Stimulated activated CD8-positive, alpha-beta memory T cell treated with anti-CD3 and anti-CD28 coated beads, Interleukin-7, amount 100 ng/mL, for 1 hour (primary cell): Measurements from ENCODE around the gene SMAD6.

Source experiments
- DNase-seq, 2 donors: peaks; one replicate each; pipeline ENCODE4 v3.0.0-alpha.2; 2020; ENCODE audit warnings: low read depth in 2 of 2

Gene SMAD6

DNA sequence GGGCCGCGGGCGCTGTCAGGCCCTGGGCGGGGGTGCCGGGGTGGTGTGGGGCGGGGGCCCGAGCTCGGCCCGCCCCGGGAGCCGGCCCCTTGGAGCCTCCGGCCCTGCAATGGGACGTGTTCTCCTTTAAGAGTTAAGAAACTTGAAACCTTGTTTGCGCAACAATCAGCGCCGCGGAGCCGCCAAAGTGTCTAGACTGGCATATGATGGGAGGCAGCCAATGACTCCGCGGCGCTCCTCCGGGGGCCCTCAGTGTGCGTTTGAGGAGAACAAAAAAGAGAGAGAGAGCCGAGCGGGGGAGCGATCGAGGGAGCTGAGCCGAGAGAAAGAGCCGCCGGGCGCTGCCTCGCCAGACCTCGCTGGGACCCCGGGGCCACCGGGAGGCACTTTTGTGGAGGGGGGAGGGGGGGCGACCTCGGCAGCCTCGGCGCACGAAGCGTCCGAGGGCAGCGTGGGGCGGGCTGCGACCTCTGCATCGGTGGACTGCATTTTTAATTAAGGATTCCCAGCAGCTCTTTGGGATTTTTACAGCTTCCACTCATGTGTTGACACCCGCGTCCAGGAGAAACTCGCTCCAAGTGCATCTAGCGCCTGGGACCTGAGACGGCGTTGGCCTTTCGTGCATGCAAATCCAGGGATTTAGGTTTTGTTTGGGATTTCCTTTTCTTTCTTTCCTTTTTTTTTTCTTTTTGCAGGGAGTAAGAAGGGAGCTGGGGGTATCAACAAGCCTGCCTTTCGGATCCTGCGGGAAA, at the start of gene SMAD6:
TSS of gene SMAD6 (plus strand) at position 202 of the 752 bp plus-strand sequence. CDS start 1,023 bp downstream, outside the sequence.
- peak; percentile 37 to 40 for DNase-seq

DNA sequence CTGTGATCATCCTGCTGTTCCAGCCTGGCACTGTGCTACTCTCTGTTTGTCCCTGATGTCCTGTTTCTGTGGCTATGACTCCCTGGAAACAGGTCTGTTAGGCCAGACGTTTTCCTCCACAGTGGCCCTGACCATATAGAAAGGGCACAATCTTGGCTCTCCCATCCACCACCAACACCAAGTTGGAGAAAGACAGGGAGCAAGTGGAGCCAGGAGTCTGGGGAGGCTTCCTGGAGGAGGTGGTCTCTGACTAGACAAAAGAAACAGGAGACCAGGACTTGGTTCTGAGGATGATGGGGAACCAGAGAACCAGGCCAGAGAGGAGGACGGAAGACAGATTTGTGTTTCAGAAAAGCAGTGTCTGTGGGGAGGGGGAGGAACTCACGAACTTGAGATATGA, 49.2 kb upstream of the SMAD6 start:
- no peak for DNase-seq

DNA sequence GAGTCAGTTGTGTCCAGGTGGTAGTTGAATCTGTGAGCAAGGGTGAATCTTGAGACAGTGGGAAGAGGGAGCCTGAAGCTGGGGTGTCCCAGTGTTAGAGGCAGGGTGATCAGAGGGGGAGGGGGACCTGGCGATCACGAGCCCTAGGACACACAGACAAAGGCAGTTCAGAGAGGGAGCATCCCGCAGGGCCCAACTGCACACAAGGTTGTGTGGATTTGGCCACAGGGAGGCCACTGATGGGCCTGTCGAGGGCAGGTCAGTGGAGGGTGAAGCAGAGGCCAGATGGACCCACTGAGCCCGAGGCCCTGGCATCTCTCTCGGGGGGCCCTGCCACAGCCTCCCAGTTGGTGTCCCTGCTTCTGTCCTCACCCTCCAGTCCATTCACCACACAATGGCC, 48.6 kb upstream of the SMAD6 start:
- no peak for DNase-seq

DNA sequence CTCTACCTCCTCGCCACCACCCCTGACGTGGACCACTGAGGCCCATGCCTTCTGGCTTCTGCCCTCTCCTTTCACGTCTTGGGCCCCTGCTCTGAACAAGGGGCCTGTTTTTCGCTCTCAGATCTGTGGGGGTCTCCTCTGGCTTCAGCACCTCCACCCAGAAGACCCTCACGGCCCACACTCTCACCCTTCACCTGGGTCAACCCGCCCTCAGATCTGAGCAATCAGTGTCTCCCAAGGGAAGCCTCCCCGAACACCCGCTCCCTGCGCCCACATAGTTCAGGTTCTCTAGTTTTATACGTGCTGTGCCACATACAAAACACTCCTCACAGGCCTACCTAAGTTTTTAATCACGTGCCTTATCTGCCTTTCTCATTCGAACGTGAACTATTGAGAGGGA, 48.2 kb upstream of the SMAD6 start:
- no peak for DNase-seq

DNA sequence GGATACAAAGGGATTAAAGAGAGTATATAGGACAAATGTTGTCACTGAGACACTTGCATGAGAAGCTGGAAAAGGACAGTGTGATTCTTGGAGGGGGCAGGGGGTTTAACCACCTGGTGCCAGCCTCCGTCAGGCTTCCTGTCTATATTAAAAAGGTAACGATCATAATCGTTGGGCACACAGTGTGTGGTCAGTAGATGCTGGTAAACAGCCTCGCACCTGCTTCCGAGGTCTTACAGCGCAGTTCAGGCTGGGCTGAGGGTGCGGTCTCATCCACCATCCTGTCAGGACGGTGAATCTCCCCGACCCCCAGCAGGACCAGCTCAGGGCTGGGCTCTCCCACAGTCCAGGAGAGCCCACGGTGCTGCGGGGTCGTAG, 47.7 kb upstream of the SMAD6 start:
- DNase-seq: no peak

DNA sequence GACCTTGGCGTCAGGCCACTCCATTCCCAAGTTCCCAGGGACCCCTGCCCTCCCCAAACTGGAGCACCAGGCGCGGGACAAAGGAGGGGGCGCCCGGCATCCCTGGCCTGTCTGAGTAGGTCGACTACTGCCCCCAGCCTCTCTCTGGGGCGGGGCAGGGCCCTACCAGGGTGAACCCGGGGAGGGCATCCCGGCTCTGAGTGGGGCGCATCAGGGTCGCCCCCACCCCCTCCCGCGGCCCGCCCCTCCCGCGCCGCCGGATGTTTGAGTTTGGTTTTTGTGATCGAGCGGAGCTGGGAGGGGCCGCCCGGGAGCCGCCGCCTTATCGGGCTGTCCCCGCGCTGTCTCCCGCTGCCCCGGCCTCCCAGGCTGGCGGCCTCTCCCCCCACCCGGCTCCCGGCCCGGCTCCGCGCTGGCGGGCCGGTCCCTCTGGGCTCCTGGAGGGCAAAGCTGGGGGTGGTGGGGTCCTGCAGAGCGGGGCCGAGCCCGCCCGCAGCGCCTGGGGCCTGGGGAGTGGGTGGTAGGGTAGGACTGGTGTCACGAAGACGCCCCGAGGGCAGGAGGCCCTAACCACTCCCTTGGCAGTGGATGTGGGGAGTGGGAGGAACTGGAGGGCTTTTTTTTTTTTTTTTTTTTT, 47.2 kb upstream of the SMAD6 start:
- no peak for DNase-seq

DNA sequence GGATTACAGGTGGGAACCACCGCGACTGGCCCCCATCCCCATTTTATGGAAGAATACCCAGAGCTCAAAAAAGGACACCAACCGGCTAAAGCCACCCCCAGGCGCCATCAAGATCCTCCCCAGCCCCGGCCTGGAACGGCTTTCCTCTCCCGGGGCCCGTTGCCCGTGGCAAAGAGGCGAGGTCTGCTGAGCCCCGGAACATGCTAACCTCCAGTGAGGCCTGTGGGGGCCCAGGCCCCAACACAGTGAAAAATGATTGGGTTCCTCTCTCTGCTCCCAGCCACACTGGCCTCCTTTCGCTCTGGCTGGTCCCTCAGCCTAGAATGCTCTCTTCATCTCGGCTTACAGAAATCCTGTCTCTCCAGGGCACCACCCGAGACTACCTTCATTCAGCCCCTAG, 46.5 kb upstream of the SMAD6 start:
- DNase-seq: no peak

DNA sequence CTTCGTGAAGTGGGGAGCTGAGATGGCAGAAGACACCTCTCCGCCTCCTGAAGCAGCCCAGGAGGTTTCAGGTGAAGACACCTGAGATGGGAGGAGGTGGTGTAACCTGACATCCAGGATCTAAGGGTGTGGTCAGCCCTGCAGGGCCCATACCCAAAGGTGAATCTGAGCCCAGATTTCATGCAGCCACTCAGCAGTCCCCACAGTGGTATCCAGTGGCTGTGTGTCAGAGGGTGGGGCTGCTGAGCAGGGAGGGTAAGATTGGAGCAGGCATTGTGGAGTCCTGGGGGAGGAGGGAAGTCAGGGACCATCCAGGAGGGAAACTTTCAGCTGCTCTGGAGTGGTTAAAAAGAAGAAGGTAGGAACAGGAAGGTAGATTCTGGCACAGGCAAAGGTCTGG, 46.0 kb upstream of the SMAD6 start:
- DNase-seq: no peak

DNA sequence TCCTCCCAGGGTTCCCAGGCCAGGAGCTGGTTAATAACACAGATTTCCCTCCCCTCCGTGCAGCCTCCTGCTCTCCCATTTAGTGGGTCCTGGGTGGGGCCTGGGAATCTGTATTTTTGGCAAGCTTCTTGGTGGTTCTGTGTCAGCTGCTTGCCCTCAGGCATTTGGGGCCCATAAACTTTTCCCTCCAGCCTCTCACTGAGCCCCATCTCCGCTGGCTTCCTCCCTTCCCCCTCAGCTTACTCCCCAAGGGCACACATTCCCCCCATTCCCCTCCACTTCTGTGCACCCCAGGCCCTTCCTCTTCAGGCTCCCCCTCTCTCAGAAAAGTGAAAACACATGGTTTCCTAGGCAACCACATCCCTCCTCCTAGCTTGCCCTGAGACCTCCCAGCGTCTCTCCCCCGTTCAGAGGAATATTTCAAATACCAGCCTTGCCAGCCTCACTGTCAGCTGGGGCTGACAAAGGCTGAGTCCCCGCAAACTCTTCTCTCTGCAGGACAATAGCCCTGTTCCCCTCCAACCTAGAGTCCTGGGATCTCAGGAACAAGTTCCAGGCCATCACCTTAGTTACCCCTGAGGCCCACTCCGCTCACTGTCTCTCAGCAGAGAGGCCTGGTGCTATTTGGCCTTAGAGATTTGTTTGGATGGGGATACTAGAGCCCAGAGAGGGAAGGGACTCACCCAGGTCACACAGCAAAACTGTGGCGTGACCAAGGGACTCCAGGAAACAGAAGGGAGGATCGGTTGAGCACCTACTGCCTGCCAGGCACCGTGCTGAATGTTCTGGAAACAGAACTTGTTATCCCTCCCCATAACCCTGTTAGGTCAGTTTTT, 44.6 kb upstream of the SMAD6 start:
- DNase-seq: no peak

DNA sequence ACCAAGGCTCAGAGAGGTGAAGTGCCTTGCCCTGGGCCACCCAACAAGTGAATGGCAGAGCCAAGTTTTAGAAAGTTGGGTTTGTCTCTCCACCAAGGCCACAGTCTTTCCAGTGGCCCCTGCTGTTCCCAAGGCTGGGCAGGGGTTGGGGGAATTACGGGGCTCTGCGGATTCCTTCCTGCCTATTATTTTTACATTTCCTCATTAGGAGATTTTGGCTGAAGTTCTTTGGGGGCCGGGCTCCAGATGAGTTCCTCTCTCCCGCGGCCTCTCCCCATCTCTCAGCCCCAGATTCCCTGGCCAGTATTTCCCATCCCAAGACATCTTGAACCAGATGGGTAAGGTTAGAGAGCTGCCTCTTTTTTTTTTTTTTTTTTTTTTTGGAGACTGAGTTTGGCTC, 44.0 kb upstream of the SMAD6 start:
- no peak for DNase-seq

DNA sequence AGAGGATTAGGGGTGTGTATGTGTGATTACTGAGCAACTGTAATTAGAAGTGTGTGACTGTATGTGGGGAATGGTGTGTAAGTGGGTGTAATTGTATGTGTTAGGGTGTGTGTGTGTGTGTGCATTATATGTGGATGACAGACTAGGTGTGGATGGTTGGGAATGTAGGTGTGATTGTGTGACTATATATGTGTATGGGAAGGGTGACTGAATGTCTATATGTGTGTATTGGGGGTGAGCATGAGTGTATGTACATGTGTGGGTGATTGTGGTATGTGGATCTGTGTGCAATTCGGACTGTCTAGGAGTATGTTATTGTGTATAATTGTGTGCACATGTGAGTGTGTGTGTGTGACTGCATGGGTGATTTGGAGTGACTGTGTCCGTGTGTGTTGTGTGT, 43.2 kb upstream of the SMAD6 start:
- DNase-seq: no peak

DNA sequence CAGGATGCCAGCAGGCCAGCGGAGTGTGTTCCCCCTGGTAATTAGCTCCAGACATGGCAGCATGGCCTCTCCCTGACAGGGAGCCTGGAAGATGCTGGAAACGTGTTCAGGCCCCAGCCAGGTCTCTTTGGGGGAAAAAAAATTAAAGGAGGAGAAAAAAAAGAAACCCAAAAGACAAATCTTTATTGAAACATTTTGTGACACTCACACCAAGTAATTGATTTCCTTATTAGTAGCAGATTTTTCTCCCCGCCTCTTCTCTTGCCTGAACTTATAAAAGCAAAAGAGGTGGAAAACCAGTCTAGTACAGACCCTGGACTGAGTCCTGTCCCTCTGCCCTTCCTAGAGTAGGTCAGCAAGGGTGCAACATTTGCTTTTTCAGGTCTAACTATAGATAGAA, 42.7 kb upstream of the SMAD6 start:
- no peak for DNase-seq

DNA sequence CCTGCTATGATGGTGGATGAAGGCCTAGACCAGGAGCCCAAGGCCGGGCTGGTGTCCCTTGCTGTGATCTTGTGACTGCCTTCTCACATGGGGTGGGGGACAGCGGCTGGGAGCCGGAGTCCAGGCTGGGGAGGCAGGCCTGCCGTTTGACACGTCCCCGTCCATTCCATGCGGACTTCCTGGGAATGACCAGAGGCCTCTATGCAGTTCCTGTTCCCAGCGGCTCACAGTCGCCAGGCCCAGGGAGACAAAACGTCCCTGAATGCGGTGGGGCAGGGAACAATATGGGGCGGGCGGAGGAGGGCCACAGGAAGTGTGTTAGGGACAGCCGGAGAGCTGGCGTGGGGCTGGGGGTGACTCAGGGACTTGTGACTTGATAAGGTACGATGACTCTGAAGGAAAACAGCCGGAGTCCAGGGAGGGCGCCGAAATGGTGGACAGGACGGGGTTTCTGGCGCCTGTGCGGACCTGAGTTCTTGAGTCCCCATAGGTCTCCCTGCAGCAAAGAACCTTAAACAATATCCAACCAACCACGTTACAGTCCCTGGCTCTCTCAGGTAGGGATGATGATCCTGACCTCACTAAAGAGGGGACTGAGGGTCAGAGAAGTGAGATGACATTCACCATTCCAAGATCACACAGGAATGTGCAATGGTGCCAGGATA, 40.5 kb upstream of the SMAD6 start:
- no peak for DNase-seq

DNA sequence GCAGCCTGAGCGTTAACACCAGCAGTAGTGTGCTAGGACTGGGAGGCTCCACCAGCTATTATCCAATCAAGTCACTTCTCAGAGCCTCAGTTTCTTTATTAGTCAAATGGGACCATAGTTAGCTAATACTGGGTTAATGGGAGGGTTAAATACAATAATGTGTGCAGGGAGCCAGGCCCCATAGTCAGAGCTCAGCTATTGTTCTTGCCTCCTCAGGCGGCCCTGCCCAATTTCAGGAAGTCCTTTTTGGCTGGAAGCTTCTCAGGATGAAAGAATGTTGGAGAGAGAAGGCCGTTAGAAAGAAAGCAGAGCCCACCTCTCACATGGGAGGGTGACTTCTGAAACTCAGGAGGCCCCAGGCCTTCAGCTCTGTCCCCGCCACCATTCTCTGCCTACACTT, 39.5 kb upstream of the SMAD6 start:
- DNase-seq: no peak

DNA sequence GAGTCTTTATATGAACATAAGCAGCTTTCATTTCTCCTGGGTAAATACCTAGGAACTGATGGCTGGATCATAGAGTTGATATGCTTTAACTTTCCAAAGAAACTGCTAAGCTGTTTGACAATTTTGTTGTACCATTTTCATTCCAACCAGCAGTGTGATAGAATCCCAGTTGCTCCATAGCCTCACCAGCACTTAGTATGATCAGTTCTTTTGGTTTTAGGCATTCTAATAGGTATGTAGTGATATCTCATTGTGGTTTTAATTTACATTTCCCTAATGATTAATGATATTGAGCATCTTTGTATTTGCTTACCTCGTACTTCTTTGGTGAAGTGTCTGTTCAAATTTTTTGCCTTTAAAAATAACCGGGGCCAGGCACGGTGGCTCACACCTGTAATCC, 38.4 kb upstream of the SMAD6 start:
- no peak for DNase-seq

DNA sequence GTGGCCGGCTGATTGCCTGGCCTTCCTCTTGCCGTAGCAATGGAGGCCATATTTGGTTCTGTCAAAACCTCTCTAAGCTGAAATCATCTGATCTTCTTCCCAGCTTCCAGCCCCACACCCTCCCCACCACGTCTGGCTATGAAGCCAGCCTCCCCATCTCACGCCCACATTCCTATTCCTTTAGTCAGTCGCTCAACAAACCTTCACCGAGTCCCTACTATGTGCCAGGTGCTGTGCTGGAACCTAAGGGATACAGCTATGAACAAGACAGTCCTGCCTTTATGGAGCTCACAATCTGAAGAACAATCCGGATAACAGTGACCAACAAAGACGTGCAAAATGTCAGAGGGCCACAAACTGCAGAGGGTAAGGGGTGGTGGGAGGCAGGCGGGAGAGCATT, 31.9 kb upstream of the SMAD6 start:
- DNase-seq: no peak

DNA sequence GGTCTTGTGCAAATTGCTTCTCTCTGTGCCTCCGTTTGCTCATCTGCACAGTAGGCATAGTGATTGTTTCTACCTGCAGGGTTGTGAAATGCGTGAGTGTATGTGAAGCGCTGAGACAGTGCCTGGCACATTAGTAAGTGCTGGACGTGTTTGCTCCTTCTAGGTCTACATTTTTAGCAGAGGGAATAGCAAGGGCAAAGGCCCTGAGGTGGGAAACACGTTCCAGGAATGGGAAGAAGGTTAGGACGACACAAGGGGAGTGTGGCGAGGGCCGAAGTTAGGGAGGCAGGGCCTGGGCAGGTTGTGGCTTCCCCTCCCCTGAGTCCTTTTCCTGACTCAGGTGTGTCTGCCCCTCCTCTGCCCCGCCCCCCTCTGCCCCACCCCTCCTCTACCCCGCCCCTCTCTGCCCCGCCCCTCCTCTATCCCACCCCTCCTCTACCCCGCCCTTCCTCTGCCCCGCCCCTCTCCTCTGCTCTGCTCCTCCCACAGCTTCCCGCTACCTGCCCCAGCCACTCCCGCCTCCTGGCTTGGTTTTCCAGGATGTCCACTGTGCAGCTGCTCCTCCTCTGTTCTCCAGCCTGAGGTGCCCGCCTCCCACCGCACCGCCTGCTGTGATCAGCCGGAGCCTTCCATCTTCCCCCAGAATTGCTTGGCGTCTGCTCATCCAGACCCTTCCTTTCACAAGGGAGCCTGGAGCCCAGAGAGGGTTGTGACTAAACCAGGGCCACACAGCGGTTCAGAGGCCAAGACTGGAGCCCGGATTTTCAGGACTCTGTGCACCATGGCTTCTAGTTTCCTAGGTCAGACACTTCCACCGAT, 31.1 kb upstream of the SMAD6 start:
- DNase-seq: no peak

DNA sequence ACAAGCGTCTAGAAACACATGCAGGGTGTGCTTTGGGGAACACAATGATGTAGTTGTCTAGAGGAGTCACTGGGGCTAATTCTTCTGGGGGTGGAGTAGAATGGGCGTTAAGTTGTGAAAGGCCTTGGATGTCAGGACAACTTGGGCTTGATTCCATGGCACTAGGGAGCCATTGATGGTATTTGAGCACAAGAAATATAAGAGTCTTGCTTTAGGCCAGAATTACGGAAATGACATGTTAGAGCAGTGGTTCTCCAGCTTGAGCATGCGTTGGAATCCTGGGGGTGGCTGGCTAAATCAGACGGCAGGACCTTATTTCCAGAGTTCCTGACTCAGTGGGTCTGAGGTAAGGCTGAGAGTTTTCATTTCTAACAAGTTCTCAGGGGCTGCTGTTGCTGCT, 29.2 kb upstream of the SMAD6 start:
- DNase-seq: no peak

DNA sequence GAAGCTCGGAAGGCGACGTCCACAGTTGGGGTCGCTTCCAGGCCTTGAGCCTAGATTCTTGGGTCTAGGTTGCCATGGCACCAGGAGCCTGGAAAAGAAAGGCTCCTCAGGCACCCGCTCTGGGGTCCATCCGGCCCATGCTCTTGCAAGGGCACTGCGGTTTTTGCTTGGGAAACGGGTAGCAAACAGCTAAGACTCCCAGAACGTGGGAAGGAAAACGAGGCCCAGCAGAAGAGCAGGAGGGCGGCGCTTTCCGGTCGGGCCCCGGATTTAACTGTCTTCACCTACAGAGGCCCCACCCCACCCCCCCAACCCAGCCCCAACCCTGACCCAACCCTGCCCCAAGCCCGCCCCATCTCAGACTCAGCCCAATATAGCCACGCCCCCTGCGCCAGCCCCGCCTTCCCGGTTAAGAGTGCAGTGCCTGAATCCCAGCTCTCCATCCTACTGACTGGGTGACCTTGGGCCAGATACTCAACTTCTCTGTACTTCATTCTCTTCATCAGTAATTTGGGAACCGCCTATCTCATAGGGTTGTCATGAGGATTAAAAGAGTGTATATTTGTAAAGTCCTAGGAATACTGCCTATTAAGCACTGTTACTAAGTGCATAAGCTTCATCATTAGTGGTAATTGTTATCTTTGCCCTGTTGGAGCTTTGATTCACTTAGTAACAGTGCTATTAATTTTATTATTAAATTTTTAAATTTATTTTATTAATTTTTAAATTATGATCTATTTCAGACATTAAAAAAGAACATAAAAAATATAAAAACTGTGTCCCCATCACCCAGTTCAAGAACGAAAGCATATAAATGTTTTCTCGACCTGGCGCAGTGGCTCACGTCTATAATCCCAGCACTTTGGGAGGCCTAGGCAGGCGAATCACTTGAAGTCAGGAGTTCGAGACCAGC, 28.4 kb upstream of the SMAD6 start:
- DNase-seq: no peak

DNA sequence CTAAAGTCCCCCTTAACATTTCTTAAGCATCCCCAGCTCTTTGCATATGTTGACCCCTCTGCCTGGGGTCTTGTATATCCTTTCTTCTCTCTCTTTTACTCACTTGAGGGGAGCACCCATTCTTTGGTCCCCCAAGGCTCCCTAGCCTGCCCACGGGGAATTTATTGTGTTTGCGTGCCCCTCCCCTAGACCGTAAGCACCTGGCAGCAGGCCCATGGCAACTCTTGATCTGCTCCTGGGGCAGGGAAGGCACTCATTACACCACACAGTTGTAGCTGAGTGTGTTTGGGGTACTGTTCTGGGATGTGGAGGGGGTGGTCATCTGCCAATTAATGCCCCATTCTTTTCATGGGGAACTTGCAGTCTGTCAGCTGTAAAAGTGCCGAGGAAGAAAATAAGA, 27.3 kb upstream of the SMAD6 start:
- no peak for DNase-seq
